Stimulated activated CD4-positive, alpha-beta T cell treated with anti-CD3 and anti-CD28 coated beads, Interleukin-1b, Interleukin-23, amount 100 ng/mL, for 48 hours (primary cell): ENCODE data around the gene RBFOX1.

ENCODE experiments used
- DNase-seq: peaks from one replicate; pipeline ENCODE4 v3.0.0-alpha.2; 2020

The RBFOX1 gene

DNA sequence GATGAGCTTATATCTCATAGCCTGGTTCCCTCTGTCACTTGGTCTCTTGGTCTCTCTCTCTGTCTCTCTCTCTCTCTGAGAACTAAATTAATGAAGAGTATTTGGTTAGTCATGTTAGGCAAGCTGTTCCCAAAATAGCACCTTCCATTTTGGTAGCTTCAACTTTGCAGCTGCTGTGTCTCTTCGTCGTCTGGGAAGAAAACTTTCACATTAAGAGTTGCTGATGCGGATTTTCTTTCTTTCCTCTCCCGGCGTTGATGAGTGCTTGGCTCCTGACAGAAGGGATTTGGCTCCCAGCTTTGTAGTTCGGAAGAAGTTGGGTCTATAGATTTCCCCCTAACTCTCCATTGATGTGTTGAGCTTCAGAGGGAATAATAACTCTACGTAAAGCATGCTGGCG, at the start of gene RBFOX1:
RBFOX1 (plus strand) TSS at position 235 of the 400 bp plus-strand sequence.
- no peak for DNase-seq

- no peak for DNase-seq
Observed at GRCh38 chr16:7284780-7285179, 47.9 kb upstream of the RBFOX1 start.

- DNase-seq, result no peak
Observed at GRCh38 chr16:7285520-7285919, 47.1 kb upstream of the RBFOX1 start.

DNA sequence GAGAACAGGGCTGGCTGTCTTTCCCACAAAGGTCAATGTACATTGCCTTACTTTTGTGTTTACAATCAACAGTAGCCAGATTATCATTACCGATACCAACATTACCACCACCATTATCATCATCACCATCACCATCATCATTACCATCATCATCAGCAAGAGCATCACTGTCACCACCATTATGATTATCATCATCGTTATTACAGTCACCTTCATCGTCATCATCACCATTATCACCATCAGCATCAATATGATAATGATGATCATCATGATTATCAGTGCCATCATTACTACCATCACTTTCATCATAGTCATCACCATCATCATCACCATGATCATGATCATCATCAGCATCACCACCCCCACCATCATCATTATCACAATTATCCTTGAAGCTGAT, 43.3 kb upstream of the RBFOX1 start:
- no peak for DNase-seq

DNA sequence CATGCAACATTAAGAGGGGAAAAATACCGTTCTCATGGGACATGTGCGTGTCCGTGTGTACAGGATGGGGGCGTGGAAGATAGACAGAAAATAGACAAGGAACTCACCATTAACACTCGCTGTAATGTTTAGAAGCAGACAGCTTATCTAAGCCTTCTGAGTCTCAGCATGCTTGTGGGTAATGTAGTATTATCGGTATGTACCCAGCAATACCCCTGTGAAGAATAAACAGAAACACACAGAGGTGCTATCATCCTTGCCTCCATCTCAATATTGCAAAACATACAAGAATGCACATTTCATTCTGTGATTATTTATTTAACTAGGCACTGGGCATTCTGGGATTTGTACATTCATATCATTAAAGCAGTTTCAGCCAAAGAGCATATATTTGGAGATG, 42.0 kb upstream of the RBFOX1 start:
- no peak for DNase-seq

- DNase-seq, result no peak
Observed at GRCh38 chr16:7294020-7294419, 38.6 kb upstream of the RBFOX1 start.

GRCh38 chr16:7303052-7303610, 29.5 kb upstream of the RBFOX1 start:
- DNase-seq, result no peak

DNA sequence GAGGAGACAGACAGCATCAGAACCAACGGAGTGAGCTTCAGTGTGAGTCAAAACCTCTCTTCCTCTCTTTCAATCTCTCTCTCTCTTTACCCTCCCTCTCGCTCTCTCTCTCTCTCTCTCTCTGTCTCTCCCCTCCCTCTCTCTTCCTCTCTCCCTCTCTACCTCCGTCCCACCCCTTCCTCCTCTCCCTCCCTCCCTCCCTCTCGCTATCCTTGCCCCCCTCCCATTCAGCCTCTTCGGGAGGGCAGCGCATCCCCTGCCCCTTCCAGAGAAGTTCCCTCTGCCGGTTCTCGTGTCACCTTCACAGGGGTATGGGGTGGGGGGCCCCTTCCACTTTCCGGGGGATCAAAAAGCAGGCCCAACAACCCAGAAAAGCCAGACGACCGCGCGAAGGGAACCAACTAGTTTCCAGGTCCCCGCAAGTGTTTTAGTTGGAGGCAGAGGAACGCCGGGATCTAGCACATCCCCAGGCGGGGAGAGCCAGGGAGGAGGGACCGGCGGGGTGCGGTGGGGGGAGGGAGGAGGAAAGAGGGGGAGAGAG, 28.9 kb upstream of the RBFOX1 start:
- no peak for DNase-seq

DNA sequence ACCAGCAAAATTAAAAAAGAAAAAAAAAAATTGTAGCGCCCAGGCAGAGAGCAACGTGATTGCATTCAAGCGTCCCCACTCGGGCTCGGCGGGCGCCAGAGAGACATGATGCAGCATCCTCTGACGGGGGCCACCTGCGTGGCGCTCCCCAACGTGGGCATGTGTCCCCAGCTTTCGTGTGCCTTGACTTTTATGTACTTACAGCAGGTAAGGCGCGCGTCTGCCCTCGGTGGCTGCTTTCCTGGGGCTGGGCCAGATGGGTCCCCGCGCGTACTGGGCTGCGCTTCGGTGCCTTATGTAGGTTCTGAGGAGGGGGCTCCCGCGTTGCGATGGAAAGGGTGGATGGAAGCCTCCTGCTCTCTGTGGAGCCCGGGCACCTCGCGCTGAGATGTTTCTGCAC, 28.4 kb upstream of the RBFOX1 start:
- DNase-seq, result no peak

DNA sequence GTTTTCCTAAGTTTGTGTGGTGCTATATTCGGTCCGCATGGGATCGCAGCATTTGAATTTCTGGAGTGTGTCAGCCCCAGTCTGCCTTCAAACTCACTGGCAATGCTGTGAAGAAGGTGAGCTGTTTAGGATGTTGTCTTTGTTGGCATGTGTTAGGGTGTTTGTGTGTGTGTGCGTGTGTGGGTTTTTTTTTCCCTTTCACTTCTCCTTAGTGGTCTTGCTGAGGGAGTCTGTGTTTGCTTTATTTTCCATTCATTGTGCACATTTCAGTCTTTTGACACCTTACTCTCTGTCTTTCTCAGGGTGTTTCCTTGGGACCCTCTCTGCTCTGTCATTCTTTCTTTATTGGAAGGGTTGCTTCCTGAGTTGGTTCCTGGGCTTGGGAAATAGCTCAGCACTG, 27.7 kb upstream of the RBFOX1 start:
- no peak for DNase-seq

DNA sequence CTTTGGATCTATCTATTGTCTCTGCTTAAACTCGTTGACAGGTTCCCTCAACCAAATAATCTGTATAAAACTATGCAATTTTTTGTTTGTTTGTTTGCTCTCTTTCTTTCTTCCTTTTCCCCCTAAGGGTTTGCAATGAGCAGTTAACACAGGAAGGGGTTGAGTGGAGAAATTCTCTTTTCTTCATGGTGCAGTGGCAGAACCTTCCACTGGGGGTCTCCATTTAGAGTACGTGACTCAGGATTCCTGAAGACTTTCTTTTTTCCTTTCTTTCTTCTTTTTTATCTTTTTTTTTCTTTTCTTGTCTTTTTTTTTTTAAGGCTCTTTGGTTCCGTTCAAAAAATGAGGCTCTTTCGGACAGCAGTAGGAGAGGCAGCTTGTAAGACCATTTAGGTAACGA, 19.5 kb upstream of the RBFOX1 start:
- DNase-seq, result no peak

DNA sequence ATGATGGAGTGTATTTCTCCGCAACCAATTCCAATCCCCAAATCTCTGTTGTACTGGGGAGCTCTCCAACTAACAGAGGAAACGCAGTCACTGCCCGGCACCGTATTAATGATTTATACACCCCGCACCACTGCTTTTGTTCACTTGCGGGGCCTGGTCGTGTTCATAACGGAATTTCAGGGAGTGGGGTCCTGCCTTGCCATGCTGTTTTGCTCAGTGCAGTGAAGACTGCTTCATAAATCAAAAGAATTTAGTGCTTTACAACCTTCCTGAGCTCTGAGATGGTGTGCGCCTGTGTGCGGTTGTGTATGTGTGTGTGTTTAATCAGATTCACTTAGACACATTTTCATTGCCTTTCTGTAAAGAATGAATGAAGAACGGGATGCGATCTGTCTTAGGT, 18.5 kb upstream of the RBFOX1 start:
- DNase-seq, result no peak

DNA sequence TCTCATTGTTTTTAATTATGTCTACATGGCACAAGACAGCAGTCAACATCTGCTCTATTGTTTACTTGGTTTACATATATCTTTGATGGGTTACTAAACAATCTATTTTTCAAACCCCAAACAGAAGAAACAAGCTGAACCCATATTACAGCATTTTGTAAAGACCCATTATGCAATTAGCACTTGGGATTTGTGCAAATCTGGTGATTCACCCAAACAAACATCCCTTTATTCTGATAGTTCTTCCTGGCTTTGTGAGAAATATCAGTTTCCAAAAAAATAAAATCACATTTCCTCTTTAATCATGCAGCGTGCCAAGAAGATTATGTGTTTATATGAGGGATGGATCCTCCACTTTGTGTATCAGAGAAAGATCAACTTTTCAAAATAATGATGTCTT, 16.8 kb upstream of the RBFOX1 start:
- DNase-seq, result no peak

- DNase-seq, result no peak
Observed at GRCh38 chr16:7316281-7316888, 16.3 kb upstream of the RBFOX1 start.

GRCh38 chr16:7317982-7318381, 14.7 kb upstream of the RBFOX1 start:
- no peak for DNase-seq

- DNase-seq, result no peak
Observed at GRCh38 chr16:7318686-7319085, 14.0 kb upstream of the RBFOX1 start.

- DNase-seq, result no peak
Observed at GRCh38 chr16:7319514-7319913, 13.1 kb upstream of the RBFOX1 start.

DNA sequence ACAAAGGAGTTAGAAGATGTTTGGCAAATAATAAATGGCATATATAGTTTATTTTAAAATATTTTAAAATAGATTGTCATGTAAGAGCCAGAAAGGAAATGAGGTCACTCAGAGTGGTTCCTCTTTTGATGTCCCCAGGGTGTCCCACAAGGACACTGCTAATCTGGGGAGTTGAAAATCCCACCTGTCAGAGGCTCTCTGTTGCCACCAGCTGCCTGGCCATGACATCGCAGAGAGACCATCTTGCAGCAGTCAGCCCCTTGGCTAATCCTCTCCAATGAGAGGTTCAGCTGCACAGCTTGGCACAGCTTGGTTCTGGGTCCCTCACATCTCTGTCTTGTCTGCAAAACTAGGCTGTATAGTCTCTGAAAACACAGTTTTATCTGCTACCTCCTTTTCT, 11.0 kb upstream of the RBFOX1 start:
- no peak for DNase-seq

DNA sequence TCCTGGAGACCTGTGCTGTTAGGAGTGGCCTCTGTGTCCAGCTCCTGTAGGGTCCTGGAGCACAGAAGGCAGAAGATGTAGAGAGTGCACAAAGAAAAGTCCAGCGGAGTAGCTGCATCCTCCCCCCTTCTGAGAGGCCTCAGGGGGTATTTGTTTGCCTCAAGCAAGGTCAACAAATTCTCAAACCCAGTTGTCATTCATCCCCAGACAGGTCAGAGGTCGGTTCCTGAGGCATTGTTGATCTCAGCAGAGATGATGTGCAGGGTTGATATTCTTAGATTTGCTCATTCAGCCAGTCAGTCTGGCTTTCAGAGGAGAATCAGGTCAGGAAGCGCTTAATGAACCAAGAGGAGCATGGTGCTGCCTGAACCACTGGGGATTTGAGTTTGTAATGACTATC, 8.3 kb upstream of the RBFOX1 start:
- DNase-seq, result no peak

GRCh38 chr16:7325834-7326233, 6.8 kb upstream of the RBFOX1 start:
- no peak for DNase-seq

- DNase-seq, result no peak
Observed at GRCh38 chr16:7330709-7331108, 1.9 kb upstream of the RBFOX1 start.

DNA sequence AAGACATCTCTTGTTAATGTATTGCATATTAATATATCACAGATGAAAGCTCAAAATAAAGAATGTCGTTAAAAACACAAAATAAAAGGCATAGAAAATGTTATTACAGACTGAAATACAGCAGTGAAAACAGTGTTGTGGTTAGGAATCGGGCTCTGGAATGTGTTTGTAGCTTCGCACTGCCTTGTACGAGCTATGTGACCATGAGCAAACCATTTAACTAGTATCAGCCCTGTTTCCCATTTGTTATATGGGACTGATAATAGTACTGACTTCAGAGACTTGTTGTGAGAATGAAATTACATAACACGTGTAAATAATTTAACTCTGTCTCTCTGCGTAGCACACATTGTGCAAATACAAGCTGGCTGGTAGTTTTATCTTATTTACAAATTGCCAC, 648 bp upstream of the RBFOX1 start:
- DNase-seq, result no peak

- no peak for DNase-seq
Observed at GRCh38 chr16:7333180-7333725, 608 bp downstream of the RBFOX1 start.

GRCh38 chr16:7334801-7335560, 2.3 kb downstream of the RBFOX1 start:
- no peak for DNase-seq
